ENCODE data around the gene CHN2.
"Not testable (repeated sequence)": the region's sequence is repeated elsewhere in the genome, so short reads cannot be mapped to it uniquely, and the experiment has no call there.

CHN2 gene

GRCh38 chr7:29516491-29516890 is 321.9 kb downstream of the CHN2 start:
- no peak for DNase-seq

GRCh38 chr7:29518616-29519015 is 324.0 kb downstream of the CHN2 start:
- no peak for DNase-seq

DNA sequence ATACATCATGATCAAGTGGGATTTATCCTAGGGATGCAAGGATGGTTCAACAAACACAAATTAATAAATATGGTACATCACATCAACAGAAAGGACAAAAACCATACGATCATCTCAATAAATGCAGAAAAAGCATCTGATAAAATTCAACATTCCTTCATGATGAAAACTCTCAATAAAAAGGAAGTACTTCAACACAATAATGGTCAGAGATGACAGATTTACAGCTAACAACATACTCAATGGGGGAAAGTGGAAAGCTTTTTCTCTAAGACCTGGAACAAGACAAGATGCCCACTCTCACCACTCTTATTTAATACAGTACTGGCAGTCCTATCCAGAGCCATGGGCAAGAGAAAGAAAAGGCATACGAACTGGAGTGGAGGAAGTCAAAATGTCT is 329.2 kb downstream of the CHN2 start:
- no peak for DNase-seq

- no peak for DNase-seq
These were observed 333.0 kb downstream of the CHN2 start for GRCh38 chr7:29527505-29528108.

GRCh38 chr7:29528526-29528925 is 334.0 kb downstream of the CHN2 start:
- not testable (repeated sequence) for DNase-seq

Measured in NCI-H1417 treated with DMSO at 0.1 percent for 48 hours (cell line).